ENCODE measurements around the gene GAS7.

The GAS7 gene

DNA sequence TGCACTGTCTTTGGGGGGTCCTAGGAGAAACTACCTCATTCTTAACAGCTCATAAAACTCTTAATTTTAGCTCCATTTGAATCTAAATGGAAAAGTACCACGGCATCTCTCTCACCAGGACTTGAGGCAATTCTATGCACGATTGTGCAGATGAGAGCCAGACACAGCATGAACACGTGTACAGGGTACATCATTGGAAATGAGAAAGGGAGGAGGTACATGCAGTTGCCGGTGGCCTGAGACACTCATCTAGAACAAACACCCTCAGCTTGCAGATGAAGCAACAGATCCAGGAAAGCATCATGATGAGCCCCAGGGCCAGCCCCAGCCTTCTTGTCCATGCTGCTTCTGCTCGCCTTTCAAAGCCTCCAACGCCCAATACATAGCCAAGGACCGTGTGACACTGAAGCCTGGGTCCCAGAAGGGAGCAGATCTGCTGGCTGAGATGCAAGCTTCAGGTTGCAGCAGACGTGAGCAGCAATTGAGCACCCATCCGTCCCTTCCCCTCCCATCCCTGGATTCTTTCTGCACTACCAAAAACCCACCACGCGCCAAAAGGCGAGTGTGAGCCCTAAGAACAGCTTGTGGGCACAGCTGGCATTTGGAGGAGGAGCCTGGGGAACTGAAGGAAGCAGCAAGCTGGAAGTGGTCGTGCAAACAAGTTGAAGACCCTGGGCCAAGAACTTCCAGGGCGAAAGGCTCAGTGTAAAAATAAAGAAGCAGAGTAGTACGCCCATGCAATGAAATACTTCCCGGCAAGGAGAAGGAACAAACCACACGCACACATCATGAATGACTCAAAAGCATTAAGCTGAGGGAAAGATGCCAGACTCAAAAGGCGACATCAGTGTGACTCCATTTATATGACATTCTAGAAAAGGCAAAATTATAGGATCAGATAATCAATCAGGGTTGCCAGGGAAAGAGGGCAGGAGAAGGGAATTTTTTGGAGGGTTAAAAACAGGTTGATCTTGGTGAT, 286.0 kb downstream of the GAS7 start:
- no peak for DNase-seq (ENCODE audit: low read depth)

DNA sequence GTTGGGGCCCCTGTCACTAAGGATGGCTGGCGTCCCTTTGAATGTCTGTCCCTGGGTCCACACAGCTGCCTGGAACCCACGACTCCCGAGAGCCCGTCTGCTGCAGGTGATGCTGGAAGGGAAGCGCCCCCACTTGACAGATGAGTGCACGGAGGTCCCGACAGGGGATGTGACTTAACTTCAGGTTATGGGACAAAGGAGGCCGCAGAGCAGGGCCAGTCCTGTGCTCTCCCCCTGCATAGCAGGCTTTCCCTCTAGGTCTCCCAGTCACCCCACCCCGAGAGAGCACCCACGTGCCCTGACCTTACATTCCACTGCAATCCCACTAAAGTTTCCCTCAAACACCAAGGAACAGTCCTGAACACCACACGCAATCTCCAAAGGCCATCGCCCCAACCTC, 287.3 kb downstream of the GAS7 start:
- DNase-seq (ENCODE audit: low read depth) = no peak

GRCh38 chr17:9908649-9909042, 289.8 kb downstream of the GAS7 start:
- DNase-seq (ENCODE audit: low read depth) = no peak

GRCh38 chr17:9907883-9908648, 290.3 kb downstream of the GAS7 start:
- DNase-seq (ENCODE audit: low read depth) = no peak

DNA sequence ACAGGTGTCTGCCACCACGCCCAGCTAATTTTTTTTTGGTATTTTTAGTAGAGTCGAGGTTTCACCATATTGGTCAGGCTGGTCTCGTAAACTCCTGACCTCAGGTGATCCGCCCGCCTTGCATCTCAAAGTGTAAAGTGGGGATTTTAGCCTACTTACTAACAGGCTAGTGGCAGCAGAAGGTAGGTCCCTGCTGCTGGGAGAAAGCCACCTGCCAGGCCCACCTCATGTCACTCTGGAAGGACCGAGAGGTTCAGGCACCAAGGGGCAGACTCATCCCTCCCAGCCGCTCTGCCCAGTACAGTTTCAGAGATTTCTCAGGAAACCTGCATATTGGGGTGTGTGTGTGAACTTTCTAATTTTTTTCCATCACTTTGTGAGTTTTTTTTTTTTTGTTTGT, 291.3 kb downstream of the GAS7 start:
- DNase-seq (ENCODE audit: low read depth) = no peak

DNA sequence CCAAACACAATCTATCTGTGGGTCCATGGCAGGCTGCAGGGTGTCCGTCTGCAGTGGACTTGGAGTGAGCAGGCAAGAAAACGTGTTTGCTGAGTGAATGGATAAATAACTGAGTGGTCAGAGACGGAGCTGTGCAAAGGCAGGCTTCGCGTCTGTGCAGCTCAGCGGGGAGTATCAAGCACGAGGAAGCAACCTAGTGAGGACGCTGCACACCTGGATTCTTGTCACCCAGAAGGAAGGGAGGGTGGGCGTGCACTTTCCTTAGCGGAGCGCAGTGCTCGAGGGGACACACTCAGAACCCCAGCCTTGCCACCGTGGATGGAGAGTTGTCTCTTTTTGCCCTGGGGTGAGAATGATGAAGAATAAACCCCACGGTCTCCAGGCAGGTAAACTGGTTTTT, 291.8 kb downstream of the GAS7 start:
- DNase-seq (ENCODE audit: low read depth) = no peak

DNA sequence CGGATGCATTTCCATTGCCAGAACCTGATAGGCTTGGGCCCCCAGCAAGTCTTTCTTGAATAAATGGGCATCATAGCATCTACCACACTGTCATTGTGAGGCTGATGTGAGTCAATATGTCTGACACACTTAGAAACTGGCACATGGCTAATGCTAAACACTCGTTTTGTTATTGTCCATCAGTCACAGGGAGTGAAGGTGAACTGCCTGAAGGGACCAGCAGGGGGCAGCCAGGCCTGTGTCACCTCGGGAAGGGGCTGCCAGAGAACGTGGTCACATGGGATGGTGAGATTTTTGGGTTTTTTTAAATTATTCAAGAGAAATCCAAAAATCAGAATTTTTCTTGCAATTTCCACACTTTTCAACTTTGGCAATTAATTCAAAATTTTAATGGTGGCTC, 292.5 kb downstream of the GAS7 start:
- no peak for DNase-seq (ENCODE audit: low read depth)

DNA sequence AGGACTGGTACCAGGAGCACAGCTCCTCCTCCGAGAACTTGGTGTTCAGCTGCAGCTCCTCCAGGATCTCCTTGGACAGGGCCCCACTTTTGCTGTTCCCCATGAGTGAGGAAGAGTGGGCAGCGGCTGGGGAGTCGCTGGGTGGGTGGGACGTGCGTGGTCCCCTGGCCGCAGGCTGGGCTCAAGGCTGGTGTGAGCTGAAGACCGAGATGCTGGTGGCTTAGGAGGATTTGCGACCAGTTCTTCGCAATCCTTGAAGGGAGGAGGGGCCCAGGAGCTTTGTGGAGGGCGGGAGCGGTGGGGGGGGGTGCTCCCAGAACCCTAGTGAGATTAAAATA, 293.4 kb downstream of the GAS7 start, which contains the start of gene RCVRN:
Gene RCVRN (minus strand): TSS at position 194 of the 338 bp plus-strand sequence. CDS start 91 bp downstream, at position 103.
- no peak for DNase-seq (ENCODE audit: low read depth)

GRCh38 chr17:9904277-9905077, 293.9 kb downstream of the GAS7 start:
- DNase-seq (ENCODE audit: low read depth) = no peak

GRCh38 chr17:9902120-9902519, 296.3 kb downstream of the GAS7 start:
- DNase-seq (ENCODE audit: low read depth) = no peak

DNA sequence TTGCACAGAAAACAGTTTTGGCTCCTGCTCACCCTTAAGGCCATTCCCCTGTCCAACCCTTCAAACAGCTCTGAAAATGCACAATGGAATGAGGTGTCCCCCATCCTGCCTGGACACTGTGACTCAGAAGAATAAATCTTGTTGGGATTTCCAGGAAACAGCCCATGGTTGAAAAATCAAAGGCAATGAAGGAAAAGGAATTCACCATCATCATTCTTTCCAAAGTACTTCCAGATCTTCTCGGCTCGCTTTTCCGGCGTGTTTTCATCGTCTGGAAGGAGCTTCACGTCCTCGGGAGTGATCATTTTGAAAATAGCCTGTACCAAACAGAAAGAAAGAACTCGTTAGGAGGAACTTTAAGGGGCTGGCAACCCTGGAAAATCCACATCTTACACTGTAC, 297.6 kb downstream of the GAS7 start:
- no peak for DNase-seq (ENCODE audit: low read depth)

GRCh38 chr17:9900044-9900594, 298.3 kb downstream of the GAS7 start:
- no peak for DNase-seq (ENCODE audit: low read depth)

GRCh38 chr17:9899280-9900043, 298.9 kb downstream of the GAS7 start:
- no peak for DNase-seq (ENCODE audit: low read depth)

DNA sequence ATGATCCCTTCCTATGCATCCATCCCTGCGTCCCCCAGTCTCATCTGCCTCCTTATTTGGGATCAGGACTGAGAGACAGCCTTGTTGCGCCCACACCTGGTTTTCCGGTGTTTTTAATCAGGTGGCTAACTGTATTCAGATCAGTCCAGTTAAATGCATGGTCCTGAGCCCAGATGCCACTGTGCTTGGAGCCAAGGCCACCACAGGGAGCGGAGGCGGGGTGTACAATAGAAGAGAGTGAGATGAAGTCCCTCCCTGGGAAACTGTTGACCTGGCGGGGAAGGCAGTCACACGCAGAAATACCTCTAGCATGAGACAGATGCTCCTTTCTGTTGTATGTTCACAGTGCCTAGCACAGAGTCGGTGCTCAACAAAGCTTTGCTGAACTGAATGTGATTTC, 299.6 kb downstream of the GAS7 start:
- no peak for DNase-seq (ENCODE audit: low read depth)

DNA sequence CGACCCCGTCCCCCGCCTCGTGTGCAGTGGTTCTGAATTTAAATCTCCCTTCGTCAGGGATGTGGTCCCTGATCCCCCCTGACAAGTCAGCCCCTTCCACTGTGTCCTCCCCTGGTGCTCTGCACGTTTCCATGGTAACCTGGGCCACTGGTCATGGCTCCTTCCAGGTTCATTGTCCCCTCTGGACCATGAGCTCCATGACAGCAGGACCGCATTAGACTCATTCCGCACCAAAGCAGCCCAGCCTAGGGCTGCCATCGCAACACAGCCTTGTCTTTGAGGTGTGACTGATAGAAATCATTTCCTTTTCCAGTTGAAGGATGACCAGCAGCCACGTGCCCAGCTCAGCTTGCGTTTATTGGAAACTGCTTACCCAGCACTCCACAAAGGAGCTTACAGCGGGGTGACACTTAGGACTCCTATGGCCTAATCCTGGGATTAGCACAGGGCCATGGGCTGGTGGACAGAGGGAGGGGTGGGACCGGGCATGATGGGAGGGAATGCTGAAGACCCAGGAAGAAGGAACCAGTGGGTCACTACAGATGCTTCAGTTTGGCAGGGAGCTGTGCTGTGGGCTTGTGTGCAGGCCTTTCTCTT, 300.9 kb downstream of the GAS7 start:
- DNase-seq (ENCODE audit: low read depth) = no peak

DNA sequence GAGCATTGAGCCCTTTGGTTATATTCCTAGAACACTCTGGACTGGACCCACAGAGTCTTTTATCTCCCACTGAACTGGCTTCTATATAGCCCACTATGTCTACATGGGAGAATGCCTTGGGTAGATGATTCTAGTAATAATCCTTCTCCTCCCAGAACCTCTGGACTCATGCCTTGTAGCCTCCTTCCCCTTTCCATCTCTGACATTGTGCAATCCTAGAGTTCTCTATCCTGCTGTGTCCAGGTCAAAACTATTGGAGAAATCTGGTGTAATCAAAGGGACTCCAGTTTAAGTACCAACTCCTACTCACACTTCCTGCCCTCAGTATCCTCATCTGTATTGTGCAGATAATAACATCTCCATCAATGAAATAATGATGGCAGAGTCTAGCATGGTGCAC, 302.5 kb downstream of the GAS7 start:
- DNase-seq (ENCODE audit: low read depth) = no peak

GRCh38 chr17:9894231-9894630, 304.2 kb downstream of the GAS7 start:
- DNase-seq (ENCODE audit: low read depth) = no peak

DNA sequence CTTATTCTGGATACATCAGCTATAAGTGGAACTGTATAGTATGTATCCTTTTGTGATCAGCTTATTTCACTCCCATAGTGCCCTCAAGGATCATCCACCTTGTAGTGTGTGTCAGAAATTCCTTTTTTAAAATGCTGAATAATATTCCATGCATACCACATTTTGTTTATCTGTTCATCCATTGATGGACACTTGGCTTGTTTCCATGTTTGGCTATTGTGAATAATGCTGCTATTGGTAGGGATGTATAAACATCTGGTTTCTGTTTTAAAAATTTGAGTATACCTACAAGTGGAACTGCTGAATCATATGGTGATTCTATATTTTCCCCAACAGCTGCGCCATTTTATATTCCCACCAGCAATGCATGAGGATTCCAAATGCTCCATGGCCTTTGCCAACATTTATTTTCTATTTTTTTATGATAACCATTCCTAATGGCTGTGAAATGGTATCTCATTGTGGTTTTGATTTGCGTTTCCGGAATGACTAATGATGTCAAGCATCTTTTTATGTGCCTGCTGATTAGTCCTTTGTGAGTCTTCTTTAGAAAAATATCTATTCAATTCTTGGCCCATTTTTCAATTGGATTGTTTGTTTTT, 304.9 kb downstream of the GAS7 start:
- DNase-seq (ENCODE audit: low read depth) = no peak

- DNase-seq (ENCODE audit: low read depth) = no peak
Measured at GRCh38 chr17:9890124-9890523, 308.3 kb downstream of the GAS7 start.

DNA sequence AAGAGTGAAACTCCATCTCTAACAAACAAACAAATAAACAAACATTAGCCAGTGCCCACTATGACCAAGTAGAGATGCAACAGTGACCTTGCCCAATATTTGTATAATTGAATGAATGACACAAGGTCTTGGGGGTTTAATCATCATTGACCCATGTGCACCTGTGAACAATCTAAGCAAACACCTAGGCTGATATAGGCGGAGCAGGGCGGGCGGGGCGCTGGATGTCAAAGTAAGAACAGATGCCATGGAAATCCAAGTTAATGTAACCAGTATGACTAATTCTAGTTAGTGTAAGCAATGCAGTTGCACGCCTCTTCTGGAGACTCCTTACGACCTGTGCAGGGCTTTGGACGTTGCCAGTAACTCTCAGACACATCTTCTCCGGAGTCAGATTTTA, 310.9 kb downstream of the GAS7 start:
- no peak for DNase-seq (ENCODE audit: low read depth)
